ENCODE data around the gene TCIRG1.

TCIRG1 gene

DNA sequence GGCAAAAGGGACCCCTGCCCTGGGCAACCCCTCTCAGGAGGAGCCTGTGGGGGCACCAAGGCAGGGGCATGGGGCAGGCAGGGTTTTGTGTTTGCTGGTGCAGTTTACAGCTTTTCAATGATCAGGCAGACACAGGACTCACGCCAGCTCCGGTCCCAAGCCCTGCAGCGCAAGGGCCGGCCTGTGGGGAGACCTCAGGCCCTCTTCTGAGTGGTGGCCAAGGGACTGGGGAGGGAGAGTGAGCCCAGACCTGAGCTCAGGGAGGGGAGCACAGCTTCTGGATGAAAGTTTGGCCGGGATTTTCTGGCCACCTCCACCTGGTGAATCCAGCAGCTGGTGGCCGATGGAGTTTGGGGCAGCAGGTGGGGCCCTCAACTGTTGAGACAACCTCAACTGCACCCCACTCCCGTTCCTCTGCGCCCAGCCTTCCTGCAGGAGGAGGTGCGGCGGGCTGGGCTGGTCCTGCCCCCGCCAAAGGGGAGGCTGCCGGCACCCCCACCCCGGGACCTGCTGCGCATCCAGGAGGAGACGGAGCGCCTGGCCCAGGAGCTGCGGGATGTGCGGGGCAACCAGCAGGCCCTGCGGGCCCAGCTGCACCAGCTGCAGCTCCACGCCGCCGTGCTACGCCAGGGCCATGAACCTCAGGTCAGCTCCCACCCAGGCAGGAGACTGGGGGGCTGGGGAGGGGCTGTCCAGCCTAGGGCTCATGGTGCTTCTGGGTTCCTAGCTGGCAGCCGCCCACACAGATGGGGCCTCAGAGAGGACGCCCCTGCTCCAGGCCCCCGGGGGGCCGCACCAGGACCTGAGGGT is 3.6 kb downstream of the TCIRG1 start:
- DNase-seq (ENCODE audit: insufficient read length, low spot score) (no peak), FAIRE-seq (no peak)
- TF ChIP-seq POU2F2 (IDR thresholded peaks at IDR 0.05; ENCODE audit: low read depth, low read length) (no peak), PAX5 (IDR thresholded peaks at IDR 0.05; ENCODE audit: insufficient read depth, low read length, severe bottlenecking) (no peak), SPI1 (IDR thresholded peaks at IDR 0.05; ENCODE audit: low read depth, low read length) (no peak), TAF1 (IDR thresholded peaks at IDR 0.05; ENCODE audit: low read depth, low read length) (no peak), POLR2A (IDR thresholded peaks at IDR 0.05; ENCODE audit: low read depth, low read length) (no peak), POLR2AphosphoS5 (IDR thresholded peaks at IDR 0.05; ENCODE audit: low read depth, low read length) (no peak)

DNA sequence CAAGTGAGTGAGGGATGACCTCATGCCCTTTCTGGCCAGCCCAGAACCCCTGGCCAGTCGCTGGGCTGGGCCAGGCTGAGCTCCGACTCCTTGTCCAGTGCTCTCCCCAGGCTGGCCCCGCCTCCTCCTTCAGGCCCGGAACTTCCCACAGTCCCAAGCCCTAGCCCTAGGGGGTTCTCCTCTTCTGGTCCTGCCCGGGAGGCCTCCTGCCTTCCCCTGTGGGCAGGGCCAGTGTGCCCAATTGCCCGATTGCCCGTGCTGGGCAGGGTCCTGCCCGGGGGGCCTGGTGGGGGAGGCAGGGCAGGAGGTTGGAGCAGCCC is 4.2 kb downstream of the TCIRG1 start:
- TF ChIP-seq POU2F2 (IDR thresholded peaks at IDR 0.05; ENCODE audit: low read depth, low read length) = no peak
- TF ChIP-seq POLR2A (IDR thresholded peaks at IDR 0.05; ENCODE audit: low read depth, low read length) = no peak
- TF ChIP-seq PAX5 (IDR thresholded peaks at IDR 0.05; ENCODE audit: insufficient read depth, low read length, severe bottlenecking) = no peak
- no peak for TF ChIP-seq TAF1 (IDR thresholded peaks at IDR 0.05; ENCODE audit: low read depth, low read length)
- no peak for TF ChIP-seq POLR2AphosphoS5 (IDR thresholded peaks at IDR 0.05; ENCODE audit: low read depth, low read length)
- TF ChIP-seq SPI1 (IDR thresholded peaks at IDR 0.05; ENCODE audit: low read depth, low read length) = no peak
- FAIRE-seq (no peak), DNase-seq (ENCODE audit: insufficient read length, low spot score) (no peak)

GRCh38 chr11:68043349-68044144 is 4.7 kb downstream of the TCIRG1 start:
- no peak for TF ChIP-seq POLR2A (IDR thresholded peaks at IDR 0.05; ENCODE audit: low read depth, low read length)
- TF ChIP-seq TAF1 (IDR thresholded peaks at IDR 0.05; ENCODE audit: low read depth, low read length) = no peak
- no peak for TF ChIP-seq SPI1 (IDR thresholded peaks at IDR 0.05; ENCODE audit: low read depth, low read length)
- TF ChIP-seq POLR2AphosphoS5 (IDR thresholded peaks at IDR 0.05; ENCODE audit: low read depth, low read length) = no peak
- TF ChIP-seq POU2F2 (IDR thresholded peaks at IDR 0.05; ENCODE audit: low read depth, low read length) = no peak
- TF ChIP-seq PAX5 (IDR thresholded peaks at IDR 0.05; ENCODE audit: insufficient read depth, low read length, severe bottlenecking) = no peak
- DNase-seq (ENCODE audit: insufficient read length, low spot score) (no peak), FAIRE-seq (no peak)

GRCh38 chr11:68044145-68044813 is 5.5 kb downstream of the TCIRG1 start:
- FAIRE-seq = no peak
- TF ChIP-seq SPI1 (IDR thresholded peaks at IDR 0.05; ENCODE audit: low read depth, low read length) (no peak), POU2F2 (IDR thresholded peaks at IDR 0.05; ENCODE audit: low read depth, low read length) (no peak), PAX5 (IDR thresholded peaks at IDR 0.05; ENCODE audit: insufficient read depth, low read length, severe bottlenecking) (no peak), POLR2A (IDR thresholded peaks at IDR 0.05; ENCODE audit: low read depth, low read length) (no peak), TAF1 (IDR thresholded peaks at IDR 0.05; ENCODE audit: low read depth, low read length) (no peak), POLR2AphosphoS5 (IDR thresholded peaks at IDR 0.05; ENCODE audit: low read depth, low read length) (no peak)
- DNase-seq (ENCODE audit: insufficient read length, low spot score) = no peak

- DNase-seq (ENCODE audit: insufficient read length, low spot score) = no peak
- TF ChIP-seq PAX5 (IDR thresholded peaks at IDR 0.05; ENCODE audit: insufficient read depth, low read length, severe bottlenecking) (no peak), POLR2A (IDR thresholded peaks at IDR 0.05; ENCODE audit: low read depth, low read length) (no peak), POLR2AphosphoS5 (IDR thresholded peaks at IDR 0.05; ENCODE audit: low read depth, low read length) (no peak), POU2F2 (IDR thresholded peaks at IDR 0.05; ENCODE audit: low read depth, low read length) (no peak), SPI1 (IDR thresholded peaks at IDR 0.05; ENCODE audit: low read depth, low read length) (no peak), TAF1 (IDR thresholded peaks at IDR 0.05; ENCODE audit: low read depth, low read length) (no peak)
- FAIRE-seq = no peak
Measured at GRCh38 chr11:68044898-68045351, 6.1 kb downstream of the TCIRG1 start.

GRCh38 chr11:68047437-68048290 is 8.8 kb downstream of the TCIRG1 start:
- no peak for DNase-seq (ENCODE audit: insufficient read length, low spot score)
- FAIRE-seq = no peak
- TF ChIP-seq TAF1 (IDR thresholded peaks at IDR 0.05; ENCODE audit: low read depth, low read length) (no peak), POLR2AphosphoS5 (IDR thresholded peaks at IDR 0.05; ENCODE audit: low read depth, low read length) (no peak), SPI1 (IDR thresholded peaks at IDR 0.05; ENCODE audit: low read depth, low read length) (no peak), PAX5 (IDR thresholded peaks at IDR 0.05; ENCODE audit: insufficient read depth, low read length, severe bottlenecking) (no peak), POU2F2 (IDR thresholded peaks at IDR 0.05; ENCODE audit: low read depth, low read length) (no peak), POLR2A (IDR thresholded peaks at IDR 0.05; ENCODE audit: low read depth, low read length) (no peak)

- DNase-seq (ENCODE audit: insufficient read length, low spot score) (no peak), FAIRE-seq (no peak)
- TF ChIP-seq POU2F2 (IDR thresholded peaks at IDR 0.05; ENCODE audit: low read depth, low read length) (no peak), POLR2A (IDR thresholded peaks at IDR 0.05; ENCODE audit: low read depth, low read length) (no peak), TAF1 (IDR thresholded peaks at IDR 0.05; ENCODE audit: low read depth, low read length) (no peak), SPI1 (IDR thresholded peaks at IDR 0.05; ENCODE audit: low read depth, low read length) (no peak), PAX5 (IDR thresholded peaks at IDR 0.05; ENCODE audit: insufficient read depth, low read length, severe bottlenecking) (no peak), POLR2AphosphoS5 (IDR thresholded peaks at IDR 0.05; ENCODE audit: low read depth, low read length) (no peak)
Measured at GRCh38 chr11:68048681-68049508, 10.1 kb downstream of the TCIRG1 start.

All from GM12891 (cell line).